Keratinocyte (primary cell): ENCODE data around the gene PRKCE.

Experiments used
- CTCF ChIP-seq, 3 experiments: IDR thresholded peaks in 1 of 3; conservative IDR thresholded peaks in 1 of 3; optimal IDR thresholded peaks in 1 of 3; 2 replicates in 2 of 3; 3 replicates in 1 of 3; pipeline versions ENCODE3 to v1.5.1; 2011; ENCODE audit warnings: low read length in 3 of 3, mild to moderate bottlenecking in 3 of 3, moderate library complexity in 2 of 3, control low read depth in 1 of 3, inconsistent platforms in 1 of 3; ENCODE audit not compliant: insufficient read depth in 2 of 3; ENCODE audit errors: extremely low read depth in 1 of 3
- EZH2 ChIP-seq: IDR thresholded peaks from one replicate; pipeline ENCODE4 v1.6.1; 2012; ENCODE audit warnings: inconsistent platforms, mild to moderate bottlenecking, low read length, moderate library complexity

GRCh38 chr2:45739796-45740485, 88.5 kb downstream of the PRKCE start:
- TF ChIP-seq CTCF (optimal IDR thresholded peaks at IDR 0.05 in 1 of 3, IDR thresholded peaks at IDR 0.05 in 1 of 3, conservative IDR thresholded peaks at IDR 0.05 in 1 of 3; ENCODE audit: extremely low read depth in 1 of 3, insufficient read depth in 2 of 3, low read length in 3 of 3) (no peak), EZH2 (no peak)
